ENCODE results near the gene LPCAT2. TPM values are rescaled to one million over a fixed set of nuclear protein-coding genes. Genes with fewer than 3 reads are reported as not detected.

LPCAT2 gene
- total and polyA plus RNA-seq, 2 of the 8 experiments (the other 6 are each of a cell fraction or from before 2014, with no cell fraction given), result 2.2 to 10.6 TPM

GRCh38 chr16:55478827-55479429 lies 29.9 kb upstream of the LPCAT2 start, which contains the start of gene MMP2 (continued):
- no peak for TF ChIP-seq ATF2 (IDR thresholded peaks at IDR 0.05; ENCODE audit: low read length)
- no peak for TF ChIP-seq CHD7 (IDR thresholded peaks at IDR 0.05; ENCODE audit: insufficient replicate concordance, low read length)
- TF ChIP-seq SIN3A (conservative IDR thresholded peaks at IDR 0.05 in 1 of 2, IDR thresholded peaks at IDR 0.05 in 1 of 2; ENCODE audit: low read depth in 1 of 2, low read length in 2 of 2), result peak in 1 of 2 experiments; percentile 49; a peak in 1 of 4 replicates
- no peak for TF ChIP-seq CTBP2 (IDR thresholded peaks at IDR 0.05; ENCODE audit: borderline replicate concordance, insufficient read depth, insufficient read length, low read length)
- no peak for TF ChIP-seq NANOG (IDR thresholded peaks at IDR 0.05; ENCODE audit: insufficient read depth, low read depth, low read length, poor library complexity, severe bottlenecking)
- TF ChIP-seq RFX5 (IDR thresholded peaks at IDR 0.05; ENCODE audit: borderline replicate concordance, low read depth, low read length), result no peak
- no peak for TF ChIP-seq RBBP5 (IDR thresholded peaks at IDR 0.05; ENCODE audit: borderline replicate concordance, low read depth, low read length)
